Endothelial cell of umbilical vein (primary cell): ENCODE data around the gene UPP2. TPM values are rescaled to one million over a fixed set of nuclear protein-coding genes. Genes with fewer than 3 reads are reported as not detected.

Experiments used
- BruUV-seq: library from RNA; stranded (reverse); fragments of 400-500 nt; replicated peaks from 2 replicates; lab custom pipeline; 2021; lab: Mats Ljungman, UMichigan
- CTCF ChIA-PET: fragments of 300-600, 350-600 bp; sonication (Branson Sonifier 250); formaldehyde crosslinking; loops from one replicate; lab custom pipeline; 2021; ENCODE audit warnings: antibody characterized with exemption, inconsistent platforms; lab: Charles Lee
- POLR2A ChIA-PET: fragments of 300-600, 350-600 bp; sonication (Branson Sonifier 250); formaldehyde crosslinking; loops from one replicate; lab custom pipeline; 2021; ENCODE audit warnings: antibody characterized with exemption, inconsistent platforms; lab: Charles Lee
- DNase-seq: peaks from one replicate; pipeline ENCODE4 v3.0.0-alpha.2; 2011; ENCODE audit warnings: low read depth, low spot score
- FAIRE-seq: peaks from 2 replicates; lab custom pipeline; 2011; peaks lifted over from hg19 to GRCh38; lab: Jason Lieb, UNC
- H2AFZ ChIP-seq: 2 replicates; pipeline ENCODE4 v1.6.0; 2012; ENCODE audit warnings: low read depth, low read length, control low read depth, inconsistent platforms
- H3K27ac ChIP-seq: 2 replicates; pipeline ENCODE4 v1.5.1; 2011; ENCODE audit warnings: low read depth, mild to moderate bottlenecking, control low read depth, low read length, moderate library complexity; ENCODE audit not compliant: insufficient read depth
- H3K27me3 ChIP-seq, 2 experiments: 2 replicates each; pipeline versions ENCODE4 v1.6.0 to v1.6.1; 2011; ENCODE audit warnings: low read length in 2 of 2, mixed read lengths in 1 of 2; ENCODE audit not compliant: control insufficient read depth in 2 of 2, insufficient read depth in 2 of 2
- H3K36me3 ChIP-seq, 2 experiments: 2 replicates in 1 of 2; 3 replicates in 1 of 2; pipeline ENCODE4 v1.5.1; 2011; ENCODE audit warnings: low read length in 2 of 2, mild to moderate bottlenecking in 1 of 2, moderate library complexity in 1 of 2; ENCODE audit not compliant: control insufficient read depth in 2 of 2, insufficient read depth in 2 of 2; ENCODE audit errors: extremely low read depth in 1 of 2
- H3K4me1 ChIP-seq: 3 replicates; pipeline ENCODE4 v1.5.1; 2011; ENCODE audit warnings: mild to moderate bottlenecking, low read length; ENCODE audit not compliant: control insufficient read depth, insufficient read depth; ENCODE audit errors: extremely low read depth
- H3K4me2 ChIP-seq: 2 replicates; pipeline ENCODE4 v1.6.1; 2011; ENCODE audit warnings: low read length, control low read depth, mixed read lengths; ENCODE audit not compliant: insufficient read depth
- H3K4me3 ChIP-seq, 3 experiments: fragments of 200-600 bp in 1 of 3; sonication (generic), shearing (Covaris generic) in 1 of 3; replicated peaks in 1 of 3; 2 replicates each; pipeline ENCODE4 v1.5.1; 2011 to 2016; ENCODE audit warnings: control low read depth in 3 of 3, low read length in 3 of 3, mild to moderate bottlenecking in 2 of 3, inconsistent platforms in 1 of 3, low read depth in 1 of 3, moderate library complexity in 1 of 3; ENCODE audit not compliant: insufficient read depth in 1 of 3
- H3K79me2 ChIP-seq: 2 replicates; pipeline ENCODE4 v1.6.0; 2012; ENCODE audit warnings: low read length, inconsistent platforms; ENCODE audit not compliant: control insufficient read depth, insufficient read depth
- H3K9ac ChIP-seq: replicated peaks from 2 replicates; pipeline ENCODE3; 2011; ENCODE audit warnings: low read length, control low read depth; ENCODE audit not compliant: insufficient read depth; ENCODE audit errors: extremely low read depth
- H3K9me1 ChIP-seq: replicated peaks from 3 replicates; pipeline ENCODE4 v1.6.0; 2011; ENCODE audit warnings: mild to moderate bottlenecking, low read length; ENCODE audit not compliant: control insufficient read depth, insufficient read depth; ENCODE audit errors: extremely low read depth
- H3K9me3 ChIP-seq: replicated peaks from 2 replicates; pipeline ENCODE4 v1.5.1; 2012; ENCODE audit warnings: low read length, inconsistent platforms; ENCODE audit not compliant: control insufficient read depth, insufficient read depth
- H4K20me1 ChIP-seq: replicated peaks from 2 replicates; pipeline ENCODE3; 2011; ENCODE audit warnings: mild to moderate bottlenecking, low read length; ENCODE audit not compliant: control insufficient read depth, insufficient read depth; ENCODE audit errors: extremely low read depth
- CTCF ChIP-seq, 2 donors: IDR thresholded peaks; 1 replicate in 1 of 2; 2 replicates in 1 of 2; pipeline ENCODE4 v1.5.1; 2011; ENCODE audit warnings: low read length in 2 of 2, mild to moderate bottlenecking in 2 of 2, moderate library complexity in 2 of 2, control low read depth in 1 of 2, inconsistent platforms in 1 of 2, low read depth in 1 of 2; ENCODE audit not compliant: insufficient read depth in 1 of 2; ENCODE audit errors: extremely low read depth in 1 of 2
- EZH2 ChIP-seq: IDR thresholded peaks from 2 replicates; pipeline ENCODE4 v1.6.1; 2012; ENCODE audit warnings: borderline replicate concordance, low read depth, mild to moderate bottlenecking, moderate library complexity, low read length, inconsistent platforms; ENCODE audit not compliant: severe bottlenecking
- FOS ChIP-seq: IDR thresholded peaks from 2 replicates; pipeline ENCODE4 v1.6.1; 2011; ENCODE audit warnings: mild to moderate bottlenecking, low read length, moderate library complexity, borderline replicate concordance; ENCODE audit not compliant: insufficient read depth
- GATA2 ChIP-seq: IDR thresholded peaks from 2 replicates; pipeline ENCODE4 v1.7.0; 2011; ENCODE audit warnings: low read depth, mild to moderate bottlenecking, moderate library complexity, mixed read lengths, low read length; ENCODE audit not compliant: insufficient read length, insufficient read depth
- JUN ChIP-seq: IDR thresholded peaks from 2 replicates; pipeline ENCODE4 v1.6.1; 2011; ENCODE audit warnings: borderline replicate concordance, low read depth; ENCODE audit not compliant: insufficient read length, insufficient read depth
- MAX ChIP-seq: IDR thresholded peaks from 2 replicates; pipeline ENCODE4 v1.6.1; 2011; ENCODE audit not compliant: insufficient read depth, insufficient read length
- MYC ChIP-seq: IDR thresholded peaks from one replicate; pipeline ENCODE4 v1.6.1; 2011; ENCODE audit warnings: mild to moderate bottlenecking, low read depth, low read length
- POLR2A ChIP-seq: IDR thresholded peaks from 2 replicates; pipeline ENCODE4 v1.6.1; 2012; ENCODE audit warnings: low read depth, mild to moderate bottlenecking, control low read depth, low read length
- POLR2AphosphoS5 ChIP-seq: IDR thresholded peaks from 2 replicates; pipeline ENCODE4 v1.6.1; 2012; ENCODE audit warnings: low read depth, mild to moderate bottlenecking, control low read depth, low read length, moderate library complexity; ENCODE audit not compliant: insufficient read depth
- dilution Hi-C: fragments of 300-500 bp; cut with MboI; formaldehyde crosslinking; loops from one replicate; pipeline ENCODE4 v1.15.0; 2019; ENCODE audit warnings: low sequenced_read_pairs; ENCODE audit not compliant: extremely low pct_ligation_motif_present
- intact Hi-C: fragments of 100-400 bp; cut with micrococcal nuclease; formaldehyde crosslinking; loops from one replicate; pipeline ENCODE4 v1.10.0; 2022
- polyA plus RNA-seq, 4 experiments: library from polyadenylated mRNA; depleted of rRNA in 3 of 4; stranded (reverse) in 3 of 4; unstranded in 1 of 4; fragments of >200 nt; gene quantifications; 2 replicates each; pipeline versions ENCODE4 v1.2.1 to v1.2.3, GENCODE V29; 2011 to 2012; ENCODE audit warnings: missing spikeins in 1 of 4
- total RNA-seq: library from RNA; stranded (reverse); gene quantifications from 2 replicates; pipeline ENCODE4 v1.2.3, GENCODE V29; 2021

UPP2 gene
- total and polyA plus RNA-seq, 2 donors (not counting 3 experiments of a cell fraction or from before 2014, with no cell fraction given), result not detected

GRCh38 chr2:158143703-158144360 lies 42.2 kb downstream of the UPP2 start:
- DNase-seq (no peak), FAIRE-seq (no peak)
- no peaks in the 10 kb centered on the region for H3K36me3 ChIP-seq
- H3K79me2 ChIP-seq, result no peaks in the 10 kb centered on the region
- peaks cover 1 to 4% of the 10 kb centered on the region in 2 experiments for H3K27me3 ChIP-seq
- no peak overlapping the region for H3K9ac ChIP-seq
- dilution Hi-C loops (no loop called here), intact Hi-C loops (no loop called here)
- BruUV-seq, result no TSS peak
- no peak overlapping the region for H3K4me2 ChIP-seq
- no peak overlapping the region for H3K4me3 ChIP-seq
- ChIA-PET POLR2A (no interaction called here), CTCF (no interaction called here)
- no peaks in the 10 kb centered on the region for H3K9me3 ChIP-seq
- no peak for TF ChIP-seq FOS
- TF ChIP-seq POLR2A, result no peak
- no peak for TF ChIP-seq EZH2
- no peak for TF ChIP-seq MAX
- no peak for TF ChIP-seq CTCF (IDR thresholded peaks at IDR 0.05; ENCODE audit: extremely low read depth in 1 of 2, insufficient read depth in 1 of 2, low read depth in 1 of 2, low read length in 2 of 2)
- no peak for TF ChIP-seq JUN
- TF ChIP-seq GATA2, result no peak
- TF ChIP-seq MYC, result no peak
- TF ChIP-seq POLR2AphosphoS5, result no peak
- H4K20me1 ChIP-seq, result no peaks in the 10 kb centered on the region
- no peak overlapping the region for H2AFZ ChIP-seq
- no peak overlapping the region for H3K27ac ChIP-seq
- H3K4me1 ChIP-seq, result no peaks in the 10 kb centered on the region
- H3K9me1 ChIP-seq, result no peaks in the 10 kb centered on the region
